Activated CD8-positive, alpha-beta T cell treated with anti-CD3 and anti-CD28 coated beads, Interleukin-2, amount 10 ng/mL, durations not matched to agents 7 days and 5 days (primary cell): ENCODE results near the gene APOBEC3G. TPM values are rescaled to one million over a fixed set of nuclear protein-coding genes. Genes with fewer than 3 reads are reported as not detected.

Experiments used
- ATAC-seq: fragments of 150-1000 bp; cut with Tn5 transposase; one replicate; pipeline ENCODE4 v1.10.0; 2021; ENCODE audit warnings: moderate library complexity
- CTCF ChIA-PET: fragments of 350-600 bp; sonication (Branson Sonifier 250); formaldehyde crosslinking; loops from one replicate; lab custom pipeline; 2021; ENCODE audit warnings: antibody characterized with exemption; lab: Charles Lee
- POLR2A ChIA-PET: fragments of 350-600 bp; sonication (Branson Sonifier 250); formaldehyde crosslinking; loops from one replicate; lab custom pipeline; 2021; ENCODE audit warnings: antibody characterized with exemption; lab: Charles Lee
- DNase-seq: peaks from one replicate; pipeline ENCODE4 v3.0.0-alpha.2; 2020
- H3K27ac Mint-ChIP-seq: one replicate; pipeline ENCODE4 v1.8.0; 2021; ENCODE audit warnings: mild to moderate bottlenecking, mixed read lengths
- H3K27me3 Mint-ChIP-seq: one replicate; pipeline ENCODE4 v1.8.0; 2021; ENCODE audit warnings: low read depth, mixed read lengths
- H3K36me3 Mint-ChIP-seq: one replicate; pipeline ENCODE4 v1.8.0; 2021; ENCODE audit warnings: low read depth, mixed read lengths
- H3K4me1 Mint-ChIP-seq: one replicate; pipeline ENCODE4 v1.8.0; 2021; ENCODE audit warnings: low read depth, mixed read lengths
- H3K4me3 Mint-ChIP-seq: one replicate; pipeline ENCODE4 v1.8.0; 2021; ENCODE audit warnings: mild to moderate bottlenecking, mixed read lengths
- H3K9me3 Mint-ChIP-seq: one replicate; pipeline ENCODE4 v1.8.0; 2022; ENCODE audit warnings: mixed read lengths; ENCODE audit not compliant: insufficient read depth
- total RNA-seq, 2 experiments: library from RNA; stranded (reverse); gene quantifications; one replicate each; pipeline ENCODE4 v1.2.3, GENCODE V29; 2021

Gene APOBEC3G
- total RNA-seq, 2 experiments from 2014 or later, result 134 to 138 TPM

DNA sequence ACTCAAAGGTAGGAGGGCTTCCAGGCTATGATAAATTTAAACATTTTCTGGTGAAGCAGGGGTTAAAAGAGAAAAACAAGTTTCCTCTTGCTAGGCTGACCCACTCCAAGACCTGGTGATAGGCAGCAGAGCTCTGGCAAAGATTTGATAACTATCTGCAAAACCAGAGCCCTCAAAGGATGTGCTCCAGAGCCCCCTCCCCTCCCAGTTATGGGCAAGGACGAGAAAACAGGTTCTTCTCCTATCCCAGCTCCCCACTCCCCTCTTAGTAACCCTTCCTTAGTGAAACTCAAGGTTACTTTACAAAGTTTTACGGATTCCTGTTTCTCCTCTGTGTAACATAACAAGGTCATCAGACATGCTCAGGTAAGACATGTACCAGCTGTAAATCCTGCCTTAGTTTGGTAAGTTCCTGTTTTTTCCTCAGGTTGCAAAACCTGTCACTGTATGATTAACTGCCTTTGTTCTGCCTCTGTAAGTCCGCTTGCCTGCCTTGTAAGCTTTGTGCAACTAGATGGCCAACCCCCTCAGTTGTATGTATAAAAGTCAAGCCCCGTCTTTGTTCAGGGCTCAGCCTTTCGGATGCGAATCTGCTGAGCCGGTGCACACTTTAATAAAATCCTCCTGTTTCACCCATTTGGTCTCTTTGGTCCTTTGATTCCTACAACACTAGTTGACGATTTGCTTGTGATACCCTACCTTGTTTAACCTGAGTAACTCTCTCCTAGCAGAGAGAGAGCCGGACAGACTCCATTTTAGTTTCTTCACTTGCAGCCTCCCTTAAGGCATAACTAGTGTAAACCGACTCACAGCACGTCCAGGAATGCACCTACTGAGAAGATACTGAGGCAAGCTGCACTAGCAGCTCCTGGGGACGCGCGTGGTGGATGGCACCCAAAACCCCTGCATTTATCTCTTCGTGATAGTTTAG is 33.8 kb downstream of the APOBEC3G start:
- POLR2A ChIA-PET, result interaction anchor here (0.7 to 3.3 kb wide), 2 partner anchors 12 to 1621 kb away, joined by 3 to 13 read pairs; no protein-coding TSS in a partner anchor
- Mint-ChIP-seq H3K4me1 (peaks cover 17% of the 10 kb centered on the region), H3K27ac (no peak overlapping the region), H3K36me3 (no peaks in the 10 kb centered on the region), H3K27me3 (no peaks in the 10 kb centered on the region), H3K4me3 (no peak overlapping the region), H3K9me3 (no peaks in the 10 kb centered on the region)
- ATAC-seq, result no peak
- DNase-seq, result no peak
- CTCF ChIA-PET, result interaction anchor here (1.2 kb wide), 1 partner anchor 241 kb away, joined by 3 read pairs; no protein-coding TSS in a partner anchor

DNA sequence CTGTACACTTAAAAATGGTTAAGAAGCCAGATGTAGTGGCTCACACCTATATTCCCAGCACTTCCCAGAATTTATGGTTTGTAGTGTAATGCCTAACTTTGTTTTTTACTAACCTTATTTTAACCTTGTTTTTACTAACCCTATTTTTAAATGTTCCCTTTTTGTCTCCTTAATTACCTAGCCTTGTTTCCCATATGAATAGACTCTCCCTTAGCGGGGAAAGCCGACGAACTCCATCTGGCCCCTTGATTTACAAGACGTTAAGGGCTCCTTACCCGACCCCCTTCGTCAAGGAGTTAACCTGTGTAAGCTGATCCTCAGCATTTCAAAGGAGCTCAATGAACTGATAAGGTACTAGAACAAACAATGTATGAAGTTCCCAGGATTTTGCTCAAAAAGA is 37.0 kb downstream of the APOBEC3G start:
- DNase-seq, result no peak
- CTCF ChIA-PET, result interaction anchor here (1.0 kb wide), 1 partner anchor 111 kb away, joined by 4 read pairs; no protein-coding TSS in a partner anchor
- Mint-ChIP-seq H3K27ac (no peak overlapping the region), H3K27me3 (no peaks in the 10 kb centered on the region), H3K9me3 (no peaks in the 10 kb centered on the region), H3K36me3 (no peaks in the 10 kb centered on the region), H3K4me3 (no peak overlapping the region), H3K4me1 (peaks cover 46% of the 10 kb centered on the region)
- POLR2A ChIA-PET, result interaction anchor here (1.5 kb wide), 1 partner anchor 15 kb away, joined by 6 read pairs; no protein-coding TSS in a partner anchor
- no peak for ATAC-seq

DNA sequence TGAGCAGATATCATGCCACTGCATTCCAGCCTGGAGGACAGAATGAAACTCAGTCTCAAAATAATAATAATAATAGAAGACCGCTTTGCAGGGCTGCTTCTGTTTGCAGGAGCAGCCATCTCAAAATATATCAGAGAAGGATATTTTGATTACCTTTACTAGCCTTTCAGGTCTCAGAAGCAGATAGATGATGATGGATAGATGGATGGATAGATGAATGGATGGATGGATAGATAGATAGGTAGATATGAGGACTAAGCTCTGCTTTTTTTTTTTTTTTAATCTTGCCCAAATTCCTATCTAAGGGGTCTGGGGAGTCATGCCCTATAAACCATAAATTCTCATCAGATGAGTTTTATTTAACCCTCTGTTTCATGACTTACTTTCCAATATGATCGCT is 38.5 kb downstream of the APOBEC3G start:
- H3K4me1 Mint-ChIP-seq, result peaks cover 43% of the 10 kb centered on the region
- ATAC-seq, result no peak

DNA sequence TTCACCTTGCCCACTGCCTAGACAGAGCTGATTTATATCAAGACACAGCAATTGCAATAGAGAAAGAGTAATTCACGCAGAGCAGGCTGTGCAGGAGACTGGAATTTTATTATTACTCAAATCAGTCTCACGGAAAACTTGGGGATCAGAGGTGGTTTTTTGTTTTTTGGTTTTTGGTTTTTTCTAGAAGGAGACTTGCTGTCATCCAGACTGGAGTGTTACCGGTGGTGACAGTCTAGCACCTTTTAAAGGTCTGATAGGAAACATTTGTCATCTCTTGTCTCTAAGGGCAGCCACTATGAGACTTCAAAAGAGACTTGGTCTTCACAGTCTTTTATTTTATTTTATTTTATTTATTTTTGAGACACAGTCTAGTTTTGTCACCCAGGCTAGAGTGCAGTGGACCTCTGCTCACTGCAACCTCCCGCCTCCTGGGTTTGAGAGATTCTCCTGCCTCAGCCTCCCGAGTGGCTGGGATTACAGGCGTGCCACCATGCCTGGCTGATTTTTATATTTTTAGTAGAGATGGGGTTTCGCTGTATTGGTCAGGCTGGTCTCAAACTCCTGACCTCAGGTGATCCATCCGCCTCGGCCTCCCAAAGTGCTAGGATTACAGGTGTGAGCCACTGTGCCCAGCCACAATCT is 39.0 kb downstream of the APOBEC3G start:
- Mint-ChIP-seq H3K4me3 (no peak overlapping the region), H3K36me3 (no peaks in the 10 kb centered on the region), H3K4me1 (peaks cover 40% of the 10 kb centered on the region), H3K9me3 (no peaks in the 10 kb centered on the region), H3K27me3 (no peaks in the 10 kb centered on the region), H3K27ac (peak overlapping the region; percentile 51)
- ATAC-seq, result peak; percentile 31
- CTCF ChIA-PET, result interaction anchor here (0.9 to 1.1 kb wide), 2 partner anchors 22 to 246 kb away, joined by 3 to 4 read pairs; no protein-coding TSS in a partner anchor
- POLR2A ChIA-PET, result no interaction called here
- no peak for DNase-seq

More for the DNA sequence above, 38.5 kb downstream of the APOBEC3G start:
- ChIA-PET CTCF (interaction anchor here (0.9 to 1.1 kb wide), 2 partner anchors 21 to 245 kb away, joined by 3 to 4 read pairs; no protein-coding TSS in a partner anchor), POLR2A (interaction anchor here (1.0 kb wide), 1 partner anchor 17 kb away, joined by 3 read pairs; no protein-coding TSS in a partner anchor)
- Mint-ChIP-seq H3K27ac (peak overlapping the region; percentile 51), H3K27me3 (no peaks in the 10 kb centered on the region), H3K9me3 (no peaks in the 10 kb centered on the region), H3K4me3 (no peak overlapping the region), H3K36me3 (no peaks in the 10 kb centered on the region)
- DNase-seq, result no peak

DNA sequence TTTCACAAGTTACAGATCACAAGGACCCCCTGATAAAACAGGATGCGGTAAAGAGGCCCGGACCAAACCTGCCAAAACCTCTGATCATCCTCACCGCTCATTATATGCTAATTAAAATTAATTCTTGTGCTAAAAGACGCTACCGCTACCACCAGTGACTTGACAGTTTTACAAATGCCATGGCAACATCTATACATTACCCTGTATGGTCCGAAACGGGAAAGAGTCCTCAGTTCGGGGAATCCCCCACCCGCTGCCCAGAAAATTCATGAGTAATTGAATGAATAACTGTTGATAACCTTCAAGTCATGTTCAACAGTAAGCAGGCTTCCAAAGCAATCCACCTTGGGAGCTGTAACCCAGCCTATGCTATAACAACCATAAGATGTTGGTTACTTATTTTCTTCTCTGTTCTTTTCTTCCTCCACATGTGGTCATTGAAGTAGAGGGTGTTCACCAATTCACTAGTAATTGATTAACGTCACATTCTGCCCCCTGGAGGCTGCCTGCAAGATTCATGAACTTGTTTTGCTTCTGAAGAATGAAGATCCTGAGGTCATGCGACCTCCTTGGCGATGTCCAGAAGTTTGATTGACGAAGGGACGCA is 40.6 kb downstream of the APOBEC3G start:
- peak overlapping the region; percentile 84 for H3K27ac Mint-ChIP-seq
- ATAC-seq (peak; percentile 83), DNase-seq (peak; percentile 91)
- H3K4me1 Mint-ChIP-seq, result peaks cover 48% of the 10 kb centered on the region
- no peaks in the 10 kb centered on the region for H3K27me3 Mint-ChIP-seq
- H3K9me3 Mint-ChIP-seq, result no peaks in the 10 kb centered on the region
- ChIA-PET CTCF (interaction anchor here (0.9 to 2.2 kb wide), 22 partner anchors 9 to 350 kb away, joined by 3 to 18 read pairs (median 4); partner anchors contain the start of genes APOBEC3C and APOBEC3H), POLR2A (interaction anchor here (1.0 to 1.8 kb wide), 4 partner anchors 25 to 164 kb away, joined by 3 to 6 read pairs (median 4); partner anchors contain the start of gene APOBEC3C)
- no peaks in the 10 kb centered on the region for H3K36me3 Mint-ChIP-seq
- H3K4me3 Mint-ChIP-seq, result peak overlapping the region; percentile 62

DNA sequence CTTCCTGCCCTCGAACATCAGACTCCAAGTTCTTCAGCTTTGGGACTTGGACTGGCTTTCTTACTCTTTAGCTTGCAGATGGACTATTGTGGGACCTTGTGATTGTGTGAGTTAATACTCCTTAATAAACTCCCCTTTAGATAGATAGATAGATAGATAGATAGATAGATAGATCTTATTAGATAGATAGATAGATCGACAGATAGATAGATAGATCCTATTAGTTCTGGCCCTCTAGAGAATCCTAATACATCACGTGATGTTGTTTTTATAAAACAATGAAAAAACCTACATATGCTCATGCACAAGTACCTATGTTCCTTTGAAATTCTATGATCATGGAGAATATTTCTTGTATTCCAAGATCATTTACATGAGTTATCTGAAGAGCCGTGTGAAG is 43.9 kb downstream of the APOBEC3G start:
- Mint-ChIP-seq H3K27me3 (no peaks in the 10 kb centered on the region), H3K4me3 (no peak overlapping the region), H3K4me1 (peaks cover 40% of the 10 kb centered on the region), H3K9me3 (no peaks in the 10 kb centered on the region), H3K27ac (no peak overlapping the region), H3K36me3 (no peaks in the 10 kb centered on the region)
- POLR2A ChIA-PET, result no interaction called here
- no peak for DNase-seq
- CTCF ChIA-PET, result interaction anchor here (1.1 to 1.6 kb wide), 2 partner anchors 31 to 182 kb away, joined by 3 to 4 read pairs; no protein-coding TSS in a partner anchor
- no peak for ATAC-seq

DNA sequence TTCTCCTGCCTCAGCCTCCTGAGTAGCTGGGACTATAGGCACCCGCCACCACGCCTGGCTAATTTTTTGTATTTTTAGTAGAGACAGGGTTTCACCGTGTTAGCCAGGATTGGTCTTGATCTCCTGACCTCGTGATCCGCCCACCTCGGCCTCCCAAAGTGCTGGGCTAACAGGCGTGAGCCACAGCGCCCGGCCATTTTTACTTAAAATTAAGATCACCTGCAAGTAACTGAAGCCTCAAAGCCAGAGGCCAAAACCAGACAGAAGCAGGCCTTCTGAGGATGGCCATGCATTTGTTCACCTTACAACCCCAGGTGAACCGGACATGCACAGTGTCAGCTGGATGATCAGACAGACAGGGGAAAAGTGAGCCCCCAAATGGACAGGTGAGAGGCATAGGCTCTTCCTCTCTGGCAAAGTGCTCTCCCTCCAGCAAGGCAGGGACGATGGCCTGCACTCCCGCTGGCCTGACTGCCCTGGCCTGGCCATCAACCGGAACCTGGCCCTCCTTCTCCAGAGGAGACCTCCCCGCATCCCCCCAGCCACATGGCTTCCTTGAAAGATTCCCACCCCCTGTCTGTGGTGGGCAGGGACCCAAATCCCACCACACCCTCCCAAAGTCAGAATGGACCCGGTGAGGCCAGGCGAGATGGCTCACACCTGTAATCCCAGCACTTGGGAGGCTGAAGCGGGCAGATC is 45.8 kb downstream of the APOBEC3G start:
- DNase-seq (no peak), ATAC-seq (no peak)
- ChIA-PET CTCF (interaction anchor here (1.6 to 4.8 kb wide), 2 partner anchors 11 to 253 kb away, joined by 3 to 22 read pairs; no protein-coding TSS in a partner anchor), POLR2A (no interaction called here)
- Mint-ChIP-seq H3K9me3 (no peaks in the 10 kb centered on the region), H3K4me3 (no peak overlapping the region), H3K27ac (peak overlapping the region; percentile 25), H3K4me1 (peaks cover 22% of the 10 kb centered on the region), H3K36me3 (no peaks in the 10 kb centered on the region), H3K27me3 (no peaks in the 10 kb centered on the region)

DNA sequence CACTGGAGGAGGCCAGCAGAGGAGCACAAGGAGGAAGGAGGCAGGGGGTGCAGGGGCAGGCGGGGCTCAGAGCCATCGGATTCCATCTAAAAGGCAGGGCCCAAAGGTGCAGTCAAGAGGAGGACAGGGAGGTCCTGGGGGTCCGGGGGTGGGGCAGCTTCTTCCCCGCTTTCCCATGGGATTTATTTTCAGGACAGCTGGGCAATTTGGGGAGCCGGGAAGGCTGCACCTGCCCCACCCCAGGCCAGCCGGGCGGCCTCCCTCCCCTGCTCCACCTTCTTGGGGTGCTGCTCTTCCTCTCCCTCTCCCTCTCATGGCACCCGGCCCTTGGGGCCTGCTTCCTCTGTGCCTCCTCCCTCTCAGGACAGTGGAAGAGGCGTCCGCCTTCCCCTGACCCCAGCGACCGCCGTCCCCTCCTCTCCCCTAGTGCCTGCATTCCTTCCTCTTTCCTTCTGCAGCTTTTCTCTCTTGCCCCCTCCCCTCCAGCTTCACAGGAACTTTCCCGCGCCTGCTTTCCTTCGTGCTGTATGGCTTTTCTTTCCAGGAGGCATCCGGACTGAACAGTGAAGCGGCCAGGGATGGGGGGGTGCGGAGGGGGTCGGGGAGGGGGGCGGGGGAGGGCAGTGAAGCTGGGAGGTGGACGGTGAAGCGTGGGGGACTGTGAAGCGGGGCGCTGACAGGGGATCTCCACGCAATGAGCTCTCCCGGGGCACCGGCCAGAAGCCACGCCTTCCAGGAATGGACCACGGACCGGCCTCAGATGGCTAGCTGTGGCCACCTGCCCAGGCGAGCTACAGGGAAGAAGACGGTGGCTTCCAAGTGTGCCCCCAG is 46.9 kb downstream of the APOBEC3G start:
- H3K4me3 Mint-ChIP-seq, result no peak overlapping the region
- ChIA-PET CTCF (interaction anchor here (1.2 to 4.8 kb wide), 3 partner anchors 10 to 254 kb away, joined by 3 to 22 read pairs (median 4); no protein-coding TSS in a partner anchor), POLR2A (no interaction called here)
- no peak for ATAC-seq
- no peak overlapping the region for H3K27ac Mint-ChIP-seq
- peaks cover 14% of the 10 kb centered on the region for H3K4me1 Mint-ChIP-seq
- H3K9me3 Mint-ChIP-seq, result no peaks in the 10 kb centered on the region
- H3K36me3 Mint-ChIP-seq, result no peaks in the 10 kb centered on the region
- no peak for DNase-seq
- H3K27me3 Mint-ChIP-seq, result no peaks in the 10 kb centered on the region

DNA sequence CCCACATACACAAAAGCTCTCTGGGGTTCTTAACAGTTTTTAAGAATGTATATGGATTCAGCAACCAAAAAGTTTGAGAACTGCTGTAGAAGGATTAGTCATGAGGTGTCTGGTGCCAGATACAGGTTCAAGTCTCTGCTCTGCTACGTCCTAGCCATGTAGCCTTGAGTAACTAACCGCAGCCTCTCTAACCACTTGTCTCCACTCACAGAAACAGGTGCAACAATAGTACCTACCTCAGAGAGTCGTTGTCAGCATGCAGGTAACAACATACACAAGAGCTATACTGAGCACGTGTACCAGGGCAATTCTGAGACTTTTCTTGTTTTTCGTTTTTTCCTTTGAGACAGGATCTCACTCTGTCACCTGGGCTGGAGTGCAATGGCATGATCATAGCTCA is 48.5 kb downstream of the APOBEC3G start:
- no peak for ATAC-seq
- Mint-ChIP-seq H3K9me3 (no peaks in the 10 kb centered on the region), H3K36me3 (no peaks in the 10 kb centered on the region), H3K27ac (no peak overlapping the region), H3K4me3 (no peak overlapping the region), H3K4me1 (peaks cover 12% of the 10 kb centered on the region), H3K27me3 (no peaks in the 10 kb centered on the region)
- POLR2A ChIA-PET, result interaction anchor here (1.1 to 1.2 kb wide), 2 partner anchors 48 to 77 kb away, joined by 3 read pairs; partner anchors contain the start of gene APOBEC3G
- CTCF ChIA-PET, result interaction anchor here (0.8 to 4.8 kb wide), 3 partner anchors 119 to 256 kb away, joined by 3 to 22 read pairs (median 7); no protein-coding TSS in a partner anchor
- no peak for DNase-seq

DNA sequence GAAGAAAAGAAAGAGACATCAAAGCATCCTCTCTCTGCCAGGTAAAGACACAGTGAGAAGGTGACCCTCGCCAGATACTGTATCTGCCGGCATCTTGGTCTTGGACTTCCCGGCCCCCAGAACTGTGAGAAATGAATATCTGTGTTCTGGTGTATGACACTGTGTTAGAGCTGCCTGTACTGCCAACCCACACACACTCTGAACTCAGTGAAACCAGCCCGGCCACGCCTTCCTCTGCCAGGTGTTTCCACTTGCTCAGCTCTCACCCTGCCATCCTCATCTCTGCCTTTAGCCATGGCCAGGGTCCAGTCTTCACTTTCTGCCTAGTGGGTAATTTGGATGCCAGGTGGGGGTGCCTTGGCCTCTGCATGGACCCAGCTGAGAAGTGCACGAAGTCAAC is 51.4 kb downstream of the APOBEC3G start:
- ChIA-PET POLR2A (no interaction called here), CTCF (interaction anchor here (1.1 to 1.5 kb wide), 2 partner anchors 38 to 258 kb away, joined by 3 to 4 read pairs; no protein-coding TSS in a partner anchor)
- Mint-ChIP-seq H3K36me3 (no peaks in the 10 kb centered on the region), H3K4me3 (no peak overlapping the region), H3K27ac (no peak overlapping the region), H3K4me1 (peaks cover 2% of the 10 kb centered on the region), H3K9me3 (no peaks in the 10 kb centered on the region), H3K27me3 (no peaks in the 10 kb centered on the region)
- DNase-seq (no peak), ATAC-seq (no peak)
